HG03159 (cell line): ENCODE measurements around the gene ASPM.
A peak's percentile ranks its signal among the peaks of the same experiment; 100 is the strongest.

Experiments used
- ATAC-seq: cut with Tn5 transposase; IDR thresholded peaks from one replicate; pipeline ENCODE4 v1.9.1; 2021; ENCODE audit warnings: mild to moderate bottlenecking, moderate library complexity; ENCODE audit not compliant: unreplicated experiment

The ASPM gene

DNA sequence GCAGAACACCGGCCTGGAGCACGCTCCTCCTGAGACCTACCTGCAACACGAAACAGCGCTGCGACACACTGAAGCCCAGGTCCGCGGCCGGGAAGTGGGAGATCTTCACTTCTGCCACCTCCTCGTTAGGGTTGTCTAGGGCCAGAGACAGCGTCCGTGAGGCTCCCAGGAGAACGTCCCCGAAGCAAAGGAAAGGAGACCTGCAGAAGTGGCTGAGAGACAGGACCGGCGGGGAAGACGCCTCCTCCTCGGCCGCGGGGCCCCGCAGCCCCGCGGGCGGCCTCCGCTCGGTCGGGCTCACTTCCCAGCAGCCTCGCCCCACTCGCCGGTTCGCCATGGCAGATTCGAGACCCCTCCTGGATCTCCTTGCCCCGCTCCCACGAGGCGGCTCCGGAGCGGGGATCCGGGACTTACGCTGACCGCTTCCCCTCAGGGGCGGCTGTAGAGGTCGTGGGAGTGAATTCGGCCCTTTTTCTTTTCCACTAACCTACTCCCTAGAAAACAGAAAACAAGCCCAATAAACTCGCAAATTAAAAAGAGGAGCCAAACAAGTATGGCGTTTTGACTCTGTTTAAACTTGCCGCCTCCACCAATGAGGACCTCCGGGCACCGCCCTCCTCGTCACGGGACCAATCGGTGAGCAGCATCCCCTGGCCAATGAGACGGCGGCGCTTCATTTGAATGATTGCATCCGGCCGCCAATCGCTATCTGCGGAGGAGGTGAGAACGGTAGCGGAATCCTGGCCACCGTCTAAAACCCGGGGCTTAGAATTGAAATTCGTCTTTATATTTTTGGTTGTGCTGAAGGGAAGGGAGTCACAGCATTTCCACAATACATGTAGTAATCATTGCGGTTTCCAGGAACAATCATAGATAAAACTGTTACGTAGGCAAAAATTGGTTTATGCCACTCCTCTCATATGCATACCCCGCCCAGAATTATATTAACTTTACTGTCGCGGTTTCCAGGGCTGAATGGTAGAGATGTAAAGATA lies at the start of gene ASPM:
TSS of gene ASPM (minus strand) at position 569 of the 995 bp plus-strand sequence. CDS start at position 337, 232 bp downstream.
- ATAC-seq, result peak; percentile 99

- ATAC-seq, result no peak
Observed at GRCh38 chr1:197195100-197195499, 48.6 kb upstream of the ASPM start.

GRCh38 chr1:197184190-197184589 lies 37.7 kb upstream of the ASPM start:
- no peak for ATAC-seq

DNA sequence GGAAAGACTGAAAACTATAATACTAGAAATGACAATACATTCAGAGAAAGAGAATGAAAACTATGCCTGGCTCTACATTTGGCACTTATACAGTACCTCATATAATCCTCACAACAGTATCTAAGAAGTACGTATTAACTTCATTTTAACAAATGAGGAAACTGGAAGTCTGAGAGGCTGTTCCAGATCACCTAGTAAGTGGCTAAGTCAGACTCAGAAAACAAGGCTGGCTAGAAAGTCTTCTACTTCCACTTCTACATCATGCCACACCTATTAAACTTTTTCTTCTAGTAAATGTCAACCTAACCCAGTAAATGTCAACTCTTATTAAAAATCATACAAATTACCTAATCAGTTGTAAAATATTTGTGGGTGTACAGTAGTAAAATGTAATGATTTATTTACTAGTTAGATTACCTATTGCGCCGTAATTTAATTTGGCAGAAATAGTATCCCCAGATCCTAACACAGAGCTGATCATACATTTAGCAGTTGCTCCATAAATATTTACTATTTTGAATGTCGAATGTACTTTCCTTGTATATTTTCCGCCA lies 36.8 kb upstream of the ASPM start:
- no peak for ATAC-seq

DNA sequence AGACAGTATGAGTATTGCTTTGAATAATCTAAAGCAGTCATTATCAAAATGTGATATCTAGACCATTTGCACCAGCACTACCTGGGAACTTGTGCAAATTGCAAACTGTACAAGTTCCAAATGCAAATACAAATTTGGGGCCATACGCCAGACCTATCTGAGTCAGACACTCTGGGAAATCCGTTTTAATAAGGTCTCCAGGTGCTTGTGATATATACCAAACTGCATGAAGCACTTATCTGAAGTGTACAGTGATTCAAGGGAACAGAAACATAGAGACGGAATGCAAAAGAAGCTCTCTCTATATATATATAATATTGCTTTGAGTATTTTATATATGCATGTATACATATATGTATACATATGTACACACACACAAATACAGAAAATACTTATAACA lies 36.2 kb upstream of the ASPM start:
- no peak for ATAC-seq

DNA sequence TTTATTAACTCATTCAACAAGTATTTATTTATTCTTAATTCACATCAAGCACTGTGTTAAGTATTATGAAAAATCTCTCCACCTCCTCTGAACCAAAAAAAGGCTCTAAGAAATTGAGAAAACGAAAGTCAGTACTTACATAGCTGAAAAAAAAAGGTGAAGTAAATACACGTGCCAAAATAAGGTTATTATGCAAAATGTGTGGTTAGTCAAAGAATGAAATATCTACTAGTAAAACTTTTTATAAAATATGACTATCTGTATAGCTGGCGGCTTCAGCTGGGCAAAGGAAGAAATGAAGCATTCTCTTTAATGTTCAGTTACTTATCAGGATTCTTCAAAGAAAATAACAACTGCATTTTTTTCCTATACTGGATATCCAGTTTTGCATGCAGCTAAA lies 35.5 kb upstream of the ASPM start:
- ATAC-seq, result peak; percentile 69

DNA sequence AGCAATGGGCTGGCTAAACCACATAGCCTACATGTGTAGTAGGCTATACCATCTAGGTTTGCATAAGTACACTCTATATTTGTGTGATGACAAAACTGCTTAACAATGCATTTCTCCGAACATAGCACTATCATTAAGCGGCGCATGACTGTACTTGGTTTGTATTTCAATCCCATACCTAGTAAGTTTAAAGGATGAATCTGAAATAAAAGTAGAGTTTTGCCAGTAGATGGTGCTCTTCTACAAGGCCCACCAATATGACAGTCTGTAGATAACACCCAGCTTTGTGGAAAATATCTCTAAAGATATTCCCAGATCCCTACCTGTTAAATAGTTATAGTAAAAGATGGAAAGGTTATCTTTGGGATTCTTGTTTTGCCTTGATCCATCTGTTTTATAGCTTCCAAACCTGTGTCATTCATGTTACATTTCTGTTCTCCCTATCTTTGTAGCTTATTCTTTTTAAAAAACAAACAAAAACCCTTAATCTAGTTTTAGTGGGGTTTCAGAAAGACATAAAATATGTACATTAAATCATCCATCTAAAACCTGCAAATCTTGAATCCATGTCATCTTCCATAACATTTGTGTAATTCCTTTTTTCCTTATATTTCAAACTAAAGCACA lies 33.9 kb upstream of the ASPM start:
- peak; percentile 45 for ATAC-seq

DNA sequence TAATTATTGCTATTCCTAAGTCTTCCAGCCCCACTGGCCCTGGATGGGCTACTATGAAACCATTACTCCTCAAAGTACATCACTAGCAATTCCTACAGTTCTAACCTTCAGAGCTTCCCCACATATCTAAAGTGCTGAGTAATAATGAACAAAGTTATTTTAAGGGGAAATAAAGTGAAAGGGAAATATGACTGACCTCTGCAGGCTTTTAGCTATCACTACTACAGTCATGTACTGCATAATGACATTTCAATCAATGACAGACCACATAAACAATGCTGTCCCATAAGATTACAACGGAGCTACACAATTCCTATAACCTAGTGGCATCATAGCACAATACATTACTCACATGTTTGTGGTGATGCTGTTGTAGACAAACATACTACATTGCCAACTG lies 32.5 kb upstream of the ASPM start:
- peak; percentile 56 for ATAC-seq

DNA sequence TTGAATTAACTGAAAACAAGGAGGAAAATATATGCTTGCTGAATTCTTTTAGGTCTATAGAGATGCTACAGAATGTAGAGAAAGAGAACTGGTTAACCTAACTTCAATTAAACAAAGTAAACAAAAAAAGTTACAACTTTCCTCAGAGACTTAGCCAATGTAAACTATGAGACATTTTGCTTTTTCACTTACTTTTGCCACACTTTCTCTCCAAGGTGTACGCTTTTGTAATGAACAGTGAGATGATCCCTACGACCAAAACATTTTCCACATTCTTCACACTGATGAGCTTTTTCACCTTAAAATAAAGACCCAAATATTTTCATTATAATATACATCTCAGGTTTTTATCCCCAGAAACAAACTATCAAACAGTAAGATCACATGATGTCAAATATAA lies 28.3 kb upstream of the ASPM start:
- ATAC-seq, result no peak

DNA sequence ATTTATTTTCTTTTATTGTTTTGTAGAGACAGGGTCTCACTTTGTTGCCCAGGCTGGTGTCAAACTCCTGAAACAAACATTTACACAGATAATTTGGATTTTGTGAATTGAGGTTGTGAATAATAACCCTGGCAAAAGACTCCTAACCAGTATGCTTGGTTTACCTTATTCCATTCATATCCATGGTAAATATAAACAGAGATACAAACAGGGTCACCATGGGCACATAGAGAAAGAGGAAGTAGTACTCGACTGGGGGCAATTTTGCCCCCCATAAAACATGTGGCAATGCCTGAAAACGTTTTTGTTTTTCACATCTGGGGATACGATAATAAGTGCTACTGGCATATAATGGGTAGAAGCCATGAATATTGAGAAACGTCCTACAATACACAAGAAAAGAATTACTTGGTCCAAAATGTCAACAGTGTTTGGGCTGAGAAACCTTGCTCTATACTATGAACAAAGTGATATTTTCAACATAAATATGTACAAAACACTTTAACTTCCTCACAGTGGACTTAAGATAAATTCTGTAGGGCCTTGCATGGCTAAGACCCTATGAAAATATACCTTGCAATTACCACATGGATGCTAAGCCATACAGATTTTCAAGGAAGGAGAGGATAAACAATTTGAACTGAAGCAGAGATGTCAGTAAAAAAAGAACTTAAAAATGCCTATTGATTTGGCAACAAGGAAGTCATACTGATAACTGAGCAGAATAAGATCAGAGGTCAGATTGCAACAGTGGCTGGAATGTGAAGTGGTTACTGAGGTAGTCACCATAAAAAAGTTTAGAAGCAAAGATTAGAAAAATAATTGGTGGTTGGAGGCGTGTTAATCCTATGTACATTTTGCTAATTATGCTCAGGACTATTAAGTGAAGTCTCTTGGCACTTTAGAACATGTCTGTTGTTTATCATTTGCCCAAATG lies 27.4 kb upstream of the ASPM start:
- ATAC-seq, result no peak

DNA sequence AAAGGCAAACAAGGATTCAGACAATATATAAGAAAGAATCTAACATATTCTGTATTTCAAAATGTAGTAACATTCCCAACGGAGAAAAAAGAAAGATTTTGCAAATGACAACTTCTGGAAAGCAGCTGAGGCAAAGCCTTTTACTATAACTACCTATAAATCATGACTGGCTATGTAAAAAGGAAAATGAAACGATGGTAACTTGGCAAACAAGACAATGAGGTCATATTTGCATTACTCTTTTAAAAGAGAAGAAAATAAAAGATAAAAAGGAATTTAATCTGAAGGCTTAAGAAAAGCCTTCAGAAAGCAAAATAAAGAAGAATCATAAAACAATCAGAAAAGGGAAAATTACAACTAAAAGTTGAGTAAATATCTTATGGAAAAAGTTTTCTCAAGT lies 25.1 kb upstream of the ASPM start:
- no peak for ATAC-seq

DNA sequence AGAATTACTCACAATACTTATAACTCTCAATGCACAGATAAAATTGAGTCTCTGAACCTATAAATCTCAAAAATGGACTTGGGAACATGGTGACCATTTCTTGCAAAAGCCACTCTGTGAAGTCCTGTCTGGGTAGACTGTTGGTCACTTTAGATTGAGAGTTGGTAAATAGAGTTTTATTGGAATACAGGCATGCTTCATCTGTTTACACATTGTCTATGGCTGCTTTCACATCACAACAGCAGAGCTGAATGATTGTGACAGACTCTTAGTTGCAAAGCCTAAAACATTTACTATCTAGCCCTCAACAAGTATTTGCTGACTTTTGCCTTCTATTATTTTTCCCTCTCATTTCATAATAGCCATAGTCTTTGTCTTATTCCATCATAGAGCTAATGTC lies 24.1 kb upstream of the ASPM start:
- no peak for ATAC-seq

GRCh38 chr1:197159461-197159860 lies 13.0 kb upstream of the ASPM start:
- ATAC-seq, result no peak

DNA sequence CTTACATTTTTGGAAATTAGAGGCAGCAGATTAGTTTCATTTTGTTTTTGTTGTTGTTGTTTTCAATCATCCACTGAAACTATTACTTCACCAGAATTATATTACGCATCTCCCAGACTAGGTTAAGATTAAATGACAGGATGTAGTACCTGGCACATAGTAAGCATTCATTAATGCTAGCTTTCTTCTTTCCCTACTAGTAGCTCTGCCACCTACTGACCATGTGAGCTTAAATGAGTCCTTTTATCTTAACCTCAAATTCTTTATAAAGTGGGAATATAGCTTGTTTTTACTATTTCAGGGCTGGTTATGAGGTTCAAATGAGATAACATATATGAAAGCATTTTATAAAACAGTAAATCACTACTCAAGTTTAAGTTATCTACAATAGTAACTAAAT lies 10.2 kb upstream of the ASPM start:
- ATAC-seq, result no peak

DNA sequence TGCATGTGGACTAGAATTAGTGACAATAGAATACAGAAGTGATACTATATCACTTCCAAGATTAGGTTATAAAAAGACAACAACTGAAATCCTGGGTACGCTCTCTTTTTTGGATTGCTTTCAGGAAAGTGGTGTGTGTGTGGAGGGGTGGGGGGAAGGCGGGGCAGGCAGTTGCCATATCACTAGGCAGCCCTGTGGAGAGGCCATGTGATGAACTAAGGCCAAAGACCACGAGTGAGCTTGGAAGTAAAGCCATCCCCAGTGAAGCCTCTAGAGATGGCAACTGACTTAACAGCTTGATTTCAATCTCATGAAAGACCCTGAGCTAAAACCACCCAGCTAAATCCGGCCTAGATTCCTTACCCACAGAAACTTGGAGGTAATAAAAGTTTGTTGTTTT lies 6.2 kb upstream of the ASPM start:
- ATAC-seq, result no peak

GRCh38 chr1:197151185-197151584 lies 4.7 kb upstream of the ASPM start:
- no peak for ATAC-seq

- no peak for ATAC-seq
Observed at GRCh38 chr1:197150336-197151005, 4.0 kb upstream of the ASPM start.

- ATAC-seq, result no peak
Observed at GRCh38 chr1:197149340-197149739, 2.9 kb upstream of the ASPM start.

DNA sequence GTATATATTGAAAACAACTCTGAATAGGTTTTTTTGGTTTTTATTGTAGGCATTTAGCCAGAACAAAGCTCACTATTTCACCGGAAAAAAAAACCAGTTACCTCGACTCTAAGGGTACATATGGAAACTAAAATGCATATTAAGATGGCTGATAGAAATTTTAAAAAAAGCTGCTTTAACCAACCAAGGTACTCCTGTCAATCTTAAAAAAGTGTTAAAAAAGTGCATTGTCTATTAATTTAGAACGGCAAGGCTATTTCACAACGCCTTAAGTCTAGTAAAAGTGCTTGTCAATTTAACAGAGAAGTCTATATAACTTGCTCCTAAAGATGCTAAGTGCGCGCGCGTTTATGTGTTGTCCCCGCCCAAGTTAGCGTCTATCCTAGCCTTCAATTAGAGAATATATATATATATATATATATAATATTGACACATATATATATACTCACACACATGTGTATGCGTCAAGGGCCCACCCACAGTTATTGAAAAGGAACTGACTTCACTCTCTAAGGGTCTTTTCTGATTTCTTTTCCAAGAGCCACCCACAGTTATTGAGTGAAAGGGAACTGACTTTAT lies 934 bp downstream of the ASPM start:
- ATAC-seq, result no peak
